Parathyroid adenoma (tissue), 2 donors: ENCODE measurements around the gene KIF19.
A peak's percentile ranks its signal among the peaks of the same experiment; 100 is the strongest.

Experiments
- H2AFZ ChIP-seq: fragments of 300-600 bp; sonication (generic); one replicate; pipeline ENCODE4 v1.7.0; 2017; ENCODE audit warnings: antibody characterized with exemption, mild to moderate bottlenecking
- H3K27ac ChIP-seq: fragments of 300-600 bp; sonication (generic); one replicate; pipeline ENCODE4 v1.7.0; 2017
- H3K27me3 ChIP-seq: fragments of 300-600 bp; sonication (generic); one replicate; pipeline ENCODE4 v1.7.0; 2017; ENCODE audit warnings: low read length; ENCODE audit not compliant: control insufficient read depth, insufficient read depth
- H3K36me3 ChIP-seq: fragments of 300-600 bp; sonication (generic); one replicate; pipeline ENCODE4 v1.7.0; 2017; ENCODE audit warnings: low read length; ENCODE audit not compliant: control insufficient read depth, insufficient read depth
- H3K4me1 ChIP-seq: fragments of 300-600 bp; sonication (generic); one replicate; pipeline ENCODE4 v1.7.0; 2017; ENCODE audit warnings: control low read depth
- H3K4me2 ChIP-seq: fragments of 300-600 bp; sonication (generic); one replicate; pipeline ENCODE4 v1.7.0; 2017; ENCODE audit warnings: low read length
- H3K4me3 ChIP-seq: fragments of 300-600 bp; sonication (generic); one replicate; pipeline ENCODE4 v1.7.0; 2017; ENCODE audit warnings: low read depth, low read length
- H3K79me2 ChIP-seq: fragments of 300-600 bp; sonication (generic); one replicate; pipeline ENCODE4 v1.7.0; 2017; ENCODE audit warnings: control low read depth
- H3K9ac ChIP-seq: fragments of 300-600 bp; sonication (generic); one replicate; pipeline ENCODE4 v1.7.0; 2017; ENCODE audit warnings: mild to moderate bottlenecking
- H3K9me3 ChIP-seq: fragments of 300-600 bp; sonication (generic); one replicate; pipeline ENCODE4 v1.7.0; 2017; ENCODE audit warnings: low read length; ENCODE audit not compliant: control insufficient read depth
- TF ChIP-seq, protein P1 (sequence below): fragments of 300-600 bp; sonication (generic); IDR thresholded peaks from one replicate; pipeline ENCODE4 v1.7.0; 2017; ENCODE audit warnings: antibody characterized with exemption, mild to moderate bottlenecking
- donor health status: primary hyperparathyroidism.

KIF19 gene

DNA sequence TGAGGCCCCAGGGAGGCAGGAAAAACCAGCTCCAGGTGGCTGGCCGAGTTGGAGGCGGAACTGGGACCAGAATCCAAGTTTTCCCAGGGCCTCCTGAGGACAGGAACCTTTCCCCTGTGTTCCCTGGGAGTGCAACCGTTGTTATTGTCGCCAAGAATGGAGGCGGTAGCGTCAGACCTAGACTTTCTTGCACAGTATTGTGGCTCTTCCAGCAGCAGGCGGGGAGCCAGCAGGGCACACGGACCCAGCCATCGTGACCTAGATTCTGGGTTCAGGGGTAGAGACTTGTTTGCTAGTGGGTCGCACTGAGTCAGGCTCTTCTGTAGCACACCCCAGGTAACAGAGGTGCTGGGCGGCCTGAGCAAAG lies 667 bp upstream of the KIF19 start:
- TF ChIP-seq, protein P1, sequence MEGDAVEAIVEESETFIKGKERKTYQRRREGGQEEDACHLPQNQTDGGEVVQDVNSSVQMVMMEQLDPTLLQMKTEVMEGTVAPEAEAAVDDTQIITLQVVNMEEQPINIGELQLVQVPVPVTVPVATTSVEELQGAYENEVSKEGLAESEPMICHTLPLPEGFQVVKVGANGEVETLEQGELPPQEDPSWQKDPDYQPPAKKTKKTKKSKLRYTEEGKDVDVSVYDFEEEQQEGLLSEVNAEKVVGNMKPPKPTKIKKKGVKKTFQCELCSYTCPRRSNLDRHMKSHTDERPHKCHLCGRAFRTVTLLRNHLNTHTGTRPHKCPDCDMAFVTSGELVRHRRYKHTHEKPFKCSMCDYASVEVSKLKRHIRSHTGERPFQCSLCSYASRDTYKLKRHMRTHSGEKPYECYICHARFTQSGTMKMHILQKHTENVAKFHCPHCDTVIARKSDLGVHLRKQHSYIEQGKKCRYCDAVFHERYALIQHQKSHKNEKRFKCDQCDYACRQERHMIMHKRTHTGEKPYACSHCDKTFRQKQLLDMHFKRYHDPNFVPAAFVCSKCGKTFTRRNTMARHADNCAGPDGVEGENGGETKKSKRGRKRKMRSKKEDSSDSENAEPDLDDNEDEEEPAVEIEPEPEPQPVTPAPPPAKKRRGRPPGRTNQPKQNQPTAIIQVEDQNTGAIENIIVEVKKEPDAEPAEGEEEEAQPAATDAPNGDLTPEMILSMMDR, result no peak
- Histone ChIP-seq H3K27me3 (no peaks in the 10 kb centered on the region), H3K4me3 (no peak overlapping the region), H3K27ac (peak overlapping the region; percentile 19), H3K4me1 (no peaks in the 10 kb centered on the region), H2AFZ (peak overlapping the region; percentile 20), H3K4me2 (peak overlapping the region; percentile 66), H3K9ac (no peak overlapping the region), H3K9me3 (no peaks in the 10 kb centered on the region), H3K36me3 (no peaks in the 10 kb centered on the region), H3K79me2 (no peaks in the 10 kb centered on the region)

DNA sequence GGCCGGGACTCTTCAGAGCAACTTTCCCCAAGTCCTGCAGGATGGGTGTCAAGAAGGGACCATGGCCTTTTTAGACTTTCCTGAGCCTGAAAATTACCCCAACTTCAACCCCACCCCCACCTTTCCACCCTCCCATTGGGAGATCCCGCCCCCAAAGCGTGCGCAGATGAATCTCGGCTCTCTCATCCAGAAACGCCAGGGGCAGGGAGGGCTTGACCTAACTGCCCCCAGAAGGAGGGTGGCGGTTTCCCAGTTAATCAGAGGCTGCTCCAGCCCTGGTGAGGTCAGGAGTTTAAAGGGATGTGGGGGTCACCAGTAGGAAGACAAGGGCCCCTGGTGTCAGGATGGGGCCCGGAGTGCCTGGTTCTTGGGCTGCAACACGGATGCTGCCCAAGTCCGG lies 480 bp downstream of the KIF19 start:
- Histone ChIP-seq H3K4me2 (peak overlapping the region; percentile 66), H3K9ac (no peak overlapping the region), H3K79me2 (no peaks in the 10 kb centered on the region), H2AFZ (peak overlapping the region; percentile 53), H3K36me3 (no peaks in the 10 kb centered on the region), H3K4me1 (no peaks in the 10 kb centered on the region), H3K27ac (no peak overlapping the region), H3K9me3 (no peaks in the 10 kb centered on the region), H3K4me3 (peak overlapping the region; percentile 33), H3K27me3 (no peaks in the 10 kb centered on the region)
- TF ChIP-seq, protein P1, result no peak

DNA sequence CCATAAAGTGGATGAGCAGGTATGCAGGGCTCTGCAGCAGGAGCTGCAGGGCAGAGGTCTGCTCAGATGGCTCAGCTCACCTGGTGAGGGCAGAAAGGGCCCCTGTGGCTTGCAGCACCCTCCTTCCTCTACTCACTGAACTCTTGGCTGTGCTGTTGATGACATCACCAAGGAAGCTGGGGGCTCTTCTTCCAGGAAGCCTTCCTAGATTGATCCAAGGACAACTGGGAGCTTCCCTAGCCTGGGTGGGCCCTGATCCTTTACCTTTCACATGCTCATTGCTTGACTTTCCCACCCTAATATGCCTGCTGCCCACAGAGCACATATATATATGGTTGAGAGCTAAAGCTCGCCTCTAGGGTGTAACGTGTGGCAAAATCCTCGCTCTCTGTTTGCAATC lies 2.5 kb downstream of the KIF19 start:
- H3K79me2 ChIP-seq, result no peaks in the 10 kb centered on the region
- no peaks in the 10 kb centered on the region for H3K9me3 ChIP-seq
- no peak overlapping the region for H3K4me2 ChIP-seq
- H3K4me3 ChIP-seq, result no peak overlapping the region
- H2AFZ ChIP-seq, result no peak overlapping the region
- TF ChIP-seq, protein P1, result no peak
- no peak overlapping the region for H3K27ac ChIP-seq
- no peaks in the 10 kb centered on the region for H3K36me3 ChIP-seq
- H3K27me3 ChIP-seq, result no peaks in the 10 kb centered on the region
- H3K9ac ChIP-seq, result no peak overlapping the region
- no peaks in the 10 kb centered on the region for H3K4me1 ChIP-seq

DNA sequence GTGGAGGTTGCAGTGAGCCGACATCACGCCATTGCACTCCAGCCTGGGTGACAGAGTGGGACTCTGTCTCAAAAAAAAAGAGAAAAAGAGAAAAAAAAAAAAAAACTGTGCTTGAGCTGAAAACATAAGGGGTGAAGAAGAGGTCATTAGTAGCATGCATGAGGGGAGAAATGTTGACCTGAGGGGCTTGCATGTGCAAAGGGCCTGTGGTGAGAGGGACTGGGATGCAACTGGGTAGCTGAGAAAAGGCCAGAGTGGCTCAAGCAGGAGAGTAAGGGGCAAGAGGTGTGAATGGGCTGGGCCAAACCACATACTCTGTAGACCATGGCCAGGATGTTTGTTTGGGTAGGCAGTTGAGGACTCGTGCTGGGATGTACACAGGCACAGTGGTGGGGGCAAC lies 3.4 kb downstream of the KIF19 start:
- Histone ChIP-seq H3K4me3 (no peak overlapping the region), H3K27ac (no peak overlapping the region), H3K4me1 (no peaks in the 10 kb centered on the region), H3K9ac (no peak overlapping the region), H3K79me2 (no peaks in the 10 kb centered on the region), H3K27me3 (no peaks in the 10 kb centered on the region), H2AFZ (no peak overlapping the region), H3K36me3 (no peaks in the 10 kb centered on the region), H3K4me2 (no peak overlapping the region), H3K9me3 (no peaks in the 10 kb centered on the region)
- TF ChIP-seq, protein P1, result no peak

DNA sequence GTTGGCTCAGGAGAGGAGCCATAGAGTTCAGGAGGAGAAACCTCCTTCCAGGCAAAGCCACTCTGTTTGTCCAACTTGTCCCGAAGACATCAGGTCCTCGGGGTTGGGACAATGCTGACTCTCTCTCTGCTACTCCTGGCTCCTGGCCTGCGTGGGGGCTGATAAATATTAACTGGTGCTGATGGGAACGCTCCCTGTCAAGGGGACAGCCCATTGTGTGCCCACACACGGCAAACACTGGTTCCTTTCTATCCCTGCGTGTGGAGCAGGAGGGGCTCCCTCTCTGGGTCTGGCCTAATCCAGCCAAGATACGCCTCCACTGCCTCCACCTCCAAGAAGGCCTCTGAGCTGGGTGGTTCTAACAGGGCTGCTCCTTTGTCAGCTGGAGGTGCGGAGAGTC lies 4.4 kb downstream of the KIF19 start:
- Histone ChIP-seq H3K79me2 (no peaks in the 10 kb centered on the region), H2AFZ (no peak overlapping the region), H3K4me3 (no peak overlapping the region), H3K9ac (no peak overlapping the region), H3K4me2 (no peak overlapping the region), H3K4me1 (no peaks in the 10 kb centered on the region), H3K36me3 (no peaks in the 10 kb centered on the region), H3K27me3 (no peaks in the 10 kb centered on the region), H3K27ac (no peak overlapping the region), H3K9me3 (no peaks in the 10 kb centered on the region)
- TF ChIP-seq, protein P1, result no peak
